Liver (tissue), 3 donors: Measurements from ENCODE around the gene HSD17B8.

Source experiments
- CTCF ChIP-seq: fragments of 150-350 bp; IDR thresholded peaks from 2 replicates; pipeline ENCODE4 v1.5.1; 2017; ENCODE audit warnings: improper control_type of control experiment, low read depth, low read length; ENCODE audit not compliant: missing input control
- FOXA2 ChIP-seq: IDR thresholded peaks from 2 replicates; pipeline ENCODE4 v1.6.1; 2016; ENCODE audit warnings: antibody characterized with exemption
- JUND ChIP-seq, 2 donors: IDR thresholded peaks; 2 replicates each; pipeline ENCODE4 v1.6.1; 2016; ENCODE audit warnings: antibody characterized with exemption in 2 of 2
- RAD21 ChIP-seq, 2 donors: IDR thresholded peaks; 2 replicates each; pipeline ENCODE4 v1.6.1; 2016; ENCODE audit warnings: antibody characterized with exemption in 2 of 2, mild to moderate bottlenecking in 2 of 2
- REST ChIP-seq: IDR thresholded peaks from 2 replicates; pipeline ENCODE4 v1.6.1; 2016; ENCODE audit warnings: antibody characterized with exemption, mild to moderate bottlenecking
- TAF1 ChIP-seq: conservative IDR thresholded peaks from 2 replicates; pipeline ENCODE4 v1.6.1; 2016; ENCODE audit warnings: antibody characterized with exemption, mild to moderate bottlenecking
- TF ChIP-seq, protein P1 (sequence below): IDR thresholded peaks from 2 replicates; pipeline ENCODE4 v1.6.1; 2016; ENCODE audit warnings: antibody characterized with exemption
- donor health status: healthy.
- donor health status: healthy.

GRCh38 chr6:33236852-33237251 lies 32.4 kb downstream of the HSD17B8 start:
- TF ChIP-seq CTCF (no peak), JUND (IDR thresholded peaks at IDR 0.05) (no peak), RAD21 (IDR thresholded peaks at IDR 0.05) (no peak), REST (no peak), FOXA2 (no peak), TAF1 (no peak)
- TF ChIP-seq, protein P1, sequence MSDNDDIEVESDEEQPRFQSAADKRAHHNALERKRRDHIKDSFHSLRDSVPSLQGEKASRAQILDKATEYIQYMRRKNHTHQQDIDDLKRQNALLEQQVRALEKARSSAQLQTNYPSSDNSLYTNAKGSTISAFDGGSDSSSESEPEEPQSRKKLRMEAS, result no peak
